Activated B cell treated with CpG ODN at 0.5 μM for 24 hours (primary cell): ENCODE results near the gene KLHDC8A. TPM values are rescaled to one million over a fixed set of nuclear protein-coding genes. Genes with fewer than 3 reads are reported as not detected.

Source experiments
- ATAC-seq: fragments of 200-7000 bp; cut with Tn5 transposase; one replicate; pipeline ENCODE4 v1.10.0; 2021; ENCODE audit warnings: low read depth, mild to moderate bottlenecking, moderate library complexity
- CTCF ChIA-PET: fragments of 350-600 bp; sonication (Branson Sonifier 250); formaldehyde crosslinking; loops from one replicate; lab custom pipeline; 2021; ENCODE audit warnings: antibody characterized with exemption; lab: Charles Lee
- POLR2A ChIA-PET: fragments of 350-600 bp; sonication (Branson Sonifier 250); formaldehyde crosslinking; loops from one replicate; lab custom pipeline; 2021; ENCODE audit warnings: antibody characterized with exemption; lab: Charles Lee
- DNase-seq: peaks from one replicate; pipeline ENCODE4 v3.0.0; 2022
- H3K27ac Mint-ChIP-seq: one replicate; pipeline ENCODE4 v1.8.0; 2020; ENCODE audit warnings: mixed read lengths
- H3K27me3 Mint-ChIP-seq: one replicate; pipeline ENCODE4 v1.8.0; 2021; ENCODE audit warnings: mixed read lengths
- H3K36me3 Mint-ChIP-seq: one replicate; pipeline ENCODE4 v1.8.0; 2021; ENCODE audit warnings: low read depth, mixed read lengths
- H3K4me1 Mint-ChIP-seq: one replicate; pipeline ENCODE4 v1.8.0; 2021; ENCODE audit warnings: mixed read lengths
- H3K4me3 Mint-ChIP-seq: one replicate; pipeline ENCODE4 v1.8.0; 2020; ENCODE audit warnings: mild to moderate bottlenecking, mixed read lengths
- H3K9me3 Mint-ChIP-seq: one replicate; pipeline ENCODE4 v1.8.0; 2020; ENCODE audit warnings: mixed read lengths
- intact Hi-C: fragments of 100-400 bp; cut with micrococcal nuclease; formaldehyde crosslinking; loops from one replicate; pipeline ENCODE4 v1.15.1; 2024
- total RNA-seq: library from RNA; stranded (reverse); gene quantifications from 2 replicates; pipeline ENCODE4 v1.2.3, GENCODE V29; 2022
- TF ChIP-seq, protein P1 (sequence below): fragments of 200-600 bp; IDR thresholded peaks from one replicate; pipeline ENCODE4 v1.8.0; 2022; ENCODE audit warnings: antibody characterized with exemption, mild to moderate bottlenecking

KLHDC8A gene
- total RNA-seq, 1 donor from 2014 or later = 0.07 TPM

DNA sequence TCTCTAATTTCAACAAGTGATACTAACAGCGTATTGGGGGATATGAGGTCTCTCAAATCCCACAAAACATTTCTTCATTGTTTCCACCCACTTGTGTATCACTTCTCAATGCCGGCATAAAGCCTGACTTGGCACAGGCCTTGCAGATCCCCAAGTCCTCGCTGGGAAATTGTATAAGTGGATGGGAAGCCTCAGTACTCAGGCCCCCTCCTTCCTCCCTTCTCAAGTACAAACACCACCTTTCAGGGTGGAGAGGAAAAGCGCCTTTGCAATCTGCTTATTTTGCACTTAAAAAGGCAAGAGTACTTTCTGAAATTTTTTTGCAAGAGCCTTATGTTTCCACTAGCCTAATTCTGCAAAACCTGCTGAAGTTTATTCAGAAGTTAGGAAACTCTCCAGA lies 25.8 kb upstream of the KLHDC8A start:
- H3K27ac Mint-ChIP-seq = no peak overlapping the region
- peaks cover 24% of the 10 kb centered on the region for H3K27me3 Mint-ChIP-seq
- TF ChIP-seq, protein P1, sequence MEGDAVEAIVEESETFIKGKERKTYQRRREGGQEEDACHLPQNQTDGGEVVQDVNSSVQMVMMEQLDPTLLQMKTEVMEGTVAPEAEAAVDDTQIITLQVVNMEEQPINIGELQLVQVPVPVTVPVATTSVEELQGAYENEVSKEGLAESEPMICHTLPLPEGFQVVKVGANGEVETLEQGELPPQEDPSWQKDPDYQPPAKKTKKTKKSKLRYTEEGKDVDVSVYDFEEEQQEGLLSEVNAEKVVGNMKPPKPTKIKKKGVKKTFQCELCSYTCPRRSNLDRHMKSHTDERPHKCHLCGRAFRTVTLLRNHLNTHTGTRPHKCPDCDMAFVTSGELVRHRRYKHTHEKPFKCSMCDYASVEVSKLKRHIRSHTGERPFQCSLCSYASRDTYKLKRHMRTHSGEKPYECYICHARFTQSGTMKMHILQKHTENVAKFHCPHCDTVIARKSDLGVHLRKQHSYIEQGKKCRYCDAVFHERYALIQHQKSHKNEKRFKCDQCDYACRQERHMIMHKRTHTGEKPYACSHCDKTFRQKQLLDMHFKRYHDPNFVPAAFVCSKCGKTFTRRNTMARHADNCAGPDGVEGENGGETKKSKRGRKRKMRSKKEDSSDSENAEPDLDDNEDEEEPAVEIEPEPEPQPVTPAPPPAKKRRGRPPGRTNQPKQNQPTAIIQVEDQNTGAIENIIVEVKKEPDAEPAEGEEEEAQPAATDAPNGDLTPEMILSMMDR = no peak
- H3K4me1 Mint-ChIP-seq = no peaks in the 10 kb centered on the region
- no peak overlapping the region for H3K4me3 Mint-ChIP-seq
- intact Hi-C loops = no loop called here
- ATAC-seq (no peak), DNase-seq (no peak)
- ChIA-PET POLR2A (no interaction called here), CTCF (interaction anchor here (0.8 kb wide), 1 partner anchor 103 kb away, joined by 4 read pairs; no protein-coding TSS in a partner anchor)
- H3K36me3 Mint-ChIP-seq = no peaks in the 10 kb centered on the region
- no peaks in the 10 kb centered on the region for H3K9me3 Mint-ChIP-seq

GRCh38 chr1:205381305-205381704 lies 24.6 kb upstream of the KLHDC8A start:
- Mint-ChIP-seq H3K4me1 (no peaks in the 10 kb centered on the region), H3K27ac (no peak overlapping the region), H3K4me3 (no peak overlapping the region), H3K27me3 (peaks cover 31% of the 10 kb centered on the region), H3K36me3 (no peaks in the 10 kb centered on the region), H3K9me3 (no peaks in the 10 kb centered on the region)
- intact Hi-C loops = no loop called here
- ChIA-PET POLR2A (no interaction called here), CTCF (interaction anchor here (1.4 kb wide), 1 partner anchor 104 kb away, joined by 4 read pairs; no protein-coding TSS in a partner anchor)
- TF ChIP-seq, protein P1 = no peak
- no peak for ATAC-seq
- DNase-seq = no peak

DNA sequence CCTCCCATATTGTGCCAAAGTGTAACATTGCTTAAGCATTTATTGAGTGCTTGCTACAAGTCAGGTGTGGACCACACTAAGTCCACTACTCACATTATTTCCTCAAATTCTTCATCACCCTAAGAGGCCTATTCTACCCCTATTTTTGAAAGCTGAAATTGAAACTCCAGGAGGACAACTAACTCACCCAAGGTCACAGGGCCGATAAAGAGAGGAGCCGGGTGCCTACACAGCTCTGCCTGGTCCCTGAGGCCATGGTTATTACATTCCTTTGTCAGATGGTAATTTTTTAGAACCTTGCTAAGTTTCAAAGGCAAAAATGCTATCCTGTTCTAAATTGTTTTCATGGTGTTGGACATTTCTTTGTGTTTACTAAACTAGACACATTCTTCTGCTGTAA lies 24.2 kb upstream of the KLHDC8A start:
- ATAC-seq (no peak), DNase-seq (no peak)
- no peak overlapping the region for H3K27ac Mint-ChIP-seq
- H3K36me3 Mint-ChIP-seq = no peaks in the 10 kb centered on the region
- POLR2A ChIA-PET = no interaction called here
- H3K4me1 Mint-ChIP-seq = no peaks in the 10 kb centered on the region
- CTCF ChIA-PET = interaction anchor here (1.4 kb wide), 1 partner anchor 104 kb away, joined by 4 read pairs; no protein-coding TSS in a partner anchor
- intact Hi-C loops = no loop called here
- no peak overlapping the region for H3K4me3 Mint-ChIP-seq
- peaks cover 35% of the 10 kb centered on the region for H3K27me3 Mint-ChIP-seq
- H3K9me3 Mint-ChIP-seq = no peaks in the 10 kb centered on the region
- TF ChIP-seq, protein P1 = no peak

DNA sequence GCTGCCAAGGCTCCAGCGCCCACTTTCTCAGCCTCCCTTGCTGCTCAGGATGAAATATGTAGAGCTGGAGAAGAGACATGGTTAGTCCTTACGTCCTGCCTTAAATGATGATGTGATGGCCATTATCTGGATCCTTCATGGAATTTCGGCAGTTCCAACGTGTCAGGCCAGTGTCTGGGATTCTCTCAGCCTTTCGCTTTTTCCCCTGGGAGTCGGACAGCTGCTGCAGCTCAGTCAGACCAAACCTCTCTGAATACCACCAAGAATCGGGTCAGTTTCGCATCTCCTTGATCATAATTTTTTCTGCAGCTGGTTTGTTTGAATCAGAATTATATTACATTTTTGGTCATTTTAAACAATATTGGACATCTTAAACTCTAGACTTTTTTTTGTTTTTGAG lies 22.3 kb upstream of the KLHDC8A start:
- peaks cover 35% of the 10 kb centered on the region for H3K27me3 Mint-ChIP-seq
- ATAC-seq (no peak), DNase-seq (no peak)
- no peaks in the 10 kb centered on the region for H3K9me3 Mint-ChIP-seq
- intact Hi-C loops = no loop called here
- no peak overlapping the region for H3K27ac Mint-ChIP-seq
- no peaks in the 10 kb centered on the region for H3K4me1 Mint-ChIP-seq
- no peaks in the 10 kb centered on the region for H3K36me3 Mint-ChIP-seq
- H3K4me3 Mint-ChIP-seq = no peak overlapping the region
- TF ChIP-seq, protein P1 = no peak
- CTCF ChIA-PET = no interaction called here
- POLR2A ChIA-PET = no interaction called here

DNA sequence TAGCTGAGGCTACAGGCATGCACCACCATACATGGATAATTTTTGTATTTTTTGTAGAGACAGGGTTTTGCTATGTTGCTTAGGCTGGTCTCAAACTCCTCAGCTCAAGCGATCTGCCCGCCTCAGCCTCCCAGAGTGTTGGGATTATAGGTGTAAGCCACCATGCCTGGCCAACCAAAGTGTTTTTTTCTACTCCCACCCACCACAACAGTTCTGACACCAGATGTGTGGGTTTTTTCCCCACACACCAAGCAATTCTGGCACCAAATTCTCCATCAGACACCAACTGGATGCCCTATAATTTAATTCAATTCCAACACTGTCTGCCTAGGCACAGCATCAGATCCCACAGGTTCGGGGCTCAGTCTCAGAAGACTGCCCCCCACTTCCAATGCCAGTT lies 20.6 kb upstream of the KLHDC8A start:
- Mint-ChIP-seq H3K36me3 (no peaks in the 10 kb centered on the region), H3K9me3 (no peaks in the 10 kb centered on the region), H3K27me3 (peaks cover 45% of the 10 kb centered on the region), H3K4me3 (no peak overlapping the region), H3K4me1 (no peaks in the 10 kb centered on the region), H3K27ac (no peak overlapping the region)
- ChIA-PET POLR2A (no interaction called here), CTCF (no interaction called here)
- DNase-seq = no peak
- no peak for ATAC-seq
- TF ChIP-seq, protein P1 = no peak
- intact Hi-C loops = no loop called here
